ENCODE results near the gene RGMB. TPM values are rescaled to one million over a fixed set of nuclear protein-coding genes. Genes with fewer than 3 reads are reported as not detected.

Gene RGMB
- total RNA-seq, 1 experiment from 2014 or later, result 16.4 TPM

GRCh38 chr5:98768960-98769209 is 4.6 kb upstream of the RGMB start:
- BruUV-seq (replicated peaks), result no TSS peak
- Histone ChIP-seq H3K4me3 (ENCODE audit: low read depth, low read length, poor library complexity, severe bottlenecking) (peak overlapping the region; percentile 66), H3K36me3 (ENCODE audit: insufficient read depth, low read length, poor library complexity, severe bottlenecking) (no peaks in the 10 kb centered on the region), H3K4me1 (ENCODE audit: insufficient read depth, low read length, poor library complexity, severe bottlenecking) (peaks cover 12% of the 10 kb centered on the region), H3K27ac (ENCODE audit: low read depth, low read length, poor library complexity, severe bottlenecking) (peak overlapping the region; percentile 78), H3K9me3 (ENCODE audit: low read depth, low read length, poor library complexity, severe bottlenecking) (no peaks in the 10 kb centered on the region), H3K27me3 (replicated peaks; ENCODE audit: insufficient read depth, low read depth, low read length, poor library complexity) (peaks cover 17% of the 10 kb centered on the region)
- DNase-seq (ENCODE audit: low spot score), result no peak
- ChIA-PET CTCF (interaction anchor here (0.5 to 0.9 kb wide), 3 partner anchors 251 to 918 kb away, joined by 3 read pairs; no protein-coding TSS in a partner anchor), POLR2A (ENCODE audit: low non-redundant PET) (no interaction called here)
- intact Hi-C loops (cut with micrococcal nuclease; ENCODE audit: unreplicated experiment), result no loop called here
- no peak; the same call in 1 of the 2 replicates for TF ChIP-seq CTCF (conservative IDR thresholded peaks at IDR 0.05; ENCODE audit: low read depth, low read length)
- no peak for TF ChIP-seq EZH2 (IDR thresholded peaks at IDR 0.05; ENCODE audit: borderline replicate concordance, low read depth, low read length, poor library complexity, severe bottlenecking)

GRCh38 chr5:98769210-98769958 is 4.1 kb upstream of the RGMB start:
- DNase-seq (ENCODE audit: low spot score), result peak; percentile 63
- POLR2A ChIA-PET (ENCODE audit: low non-redundant PET), result no interaction called here
- no TSS peak for BruUV-seq (replicated peaks)
- Histone ChIP-seq H3K9me3 (ENCODE audit: low read depth, low read length, poor library complexity, severe bottlenecking) (no peaks in the 10 kb centered on the region), H3K4me3 (ENCODE audit: low read depth, low read length, poor library complexity, severe bottlenecking) (peak overlapping the region; percentile 66), H3K4me1 (ENCODE audit: insufficient read depth, low read length, poor library complexity, severe bottlenecking) (peaks cover 12% of the 10 kb centered on the region), H3K27me3 (replicated peaks; ENCODE audit: insufficient read depth, low read depth, low read length, poor library complexity) (peaks cover 14% of the 10 kb centered on the region), H3K27ac (ENCODE audit: low read depth, low read length, poor library complexity, severe bottlenecking) (peak overlapping the region; percentile 78), H3K36me3 (ENCODE audit: insufficient read depth, low read length, poor library complexity, severe bottlenecking) (no peaks in the 10 kb centered on the region)
- CTCF ChIA-PET, result interaction anchor here (0.5 to 0.9 kb wide), 2 partner anchors 251 to 257 kb away, joined by 3 read pairs; no protein-coding TSS in a partner anchor
- no peak for TF ChIP-seq EZH2 (IDR thresholded peaks at IDR 0.05; ENCODE audit: borderline replicate concordance, low read depth, low read length, poor library complexity, severe bottlenecking)
- TF ChIP-seq CTCF (conservative IDR thresholded peaks at IDR 0.05; ENCODE audit: low read depth, low read length), result peak; percentile 81
- intact Hi-C loops (cut with micrococcal nuclease; ENCODE audit: unreplicated experiment), result no loop called here

GRCh38 chr5:98769959-98770208 is 3.6 kb upstream of the RGMB start:
- peak overlapping the region; percentile 66 for H3K4me3 ChIP-seq (ENCODE audit: low read depth, low read length, poor library complexity, severe bottlenecking)
- peak overlapping the region; percentile 78 for H3K27ac ChIP-seq (ENCODE audit: low read depth, low read length, poor library complexity, severe bottlenecking)
- H3K9me3 ChIP-seq (ENCODE audit: low read depth, low read length, poor library complexity, severe bottlenecking), result no peaks in the 10 kb centered on the region
- ChIA-PET CTCF (no interaction called here), POLR2A (ENCODE audit: low non-redundant PET) (no interaction called here)
- H3K36me3 ChIP-seq (ENCODE audit: insufficient read depth, low read length, poor library complexity, severe bottlenecking), result no peaks in the 10 kb centered on the region
- no peak for DNase-seq (ENCODE audit: low spot score)
- H3K4me1 ChIP-seq (ENCODE audit: insufficient read depth, low read length, poor library complexity, severe bottlenecking), result peaks cover 12% of the 10 kb centered on the region
- peaks cover 9% of the 10 kb centered on the region for H3K27me3 ChIP-seq (replicated peaks; ENCODE audit: insufficient read depth, low read depth, low read length, poor library complexity)
- TF ChIP-seq EZH2 (IDR thresholded peaks at IDR 0.05; ENCODE audit: borderline replicate concordance, low read depth, low read length, poor library complexity, severe bottlenecking), result no peak
- TF ChIP-seq CTCF (conservative IDR thresholded peaks at IDR 0.05; ENCODE audit: low read depth, low read length), result no peak
- no TSS peak for BruUV-seq (replicated peaks)
- intact Hi-C loops (cut with micrococcal nuclease; ENCODE audit: unreplicated experiment), result loop anchor here (2.0 to 5.0 kb wide), 5 partner anchors 157 to 928 kb away; partner anchors contain the start of gene CHD1

All from A673 (cell line).